Endothelial cell of umbilical vein (primary cell): Measurements from ENCODE around the gene TECTA.

ENCODE experiments used
- EZH2 ChIP-seq: IDR thresholded peaks from 2 replicates; pipeline ENCODE4 v1.6.1; 2012; ENCODE audit warnings: borderline replicate concordance, low read depth, mild to moderate bottlenecking, moderate library complexity, low read length, inconsistent platforms; ENCODE audit not compliant: severe bottlenecking
- GATA2 ChIP-seq: IDR thresholded peaks from 2 replicates; pipeline ENCODE4 v1.7.0; 2011; ENCODE audit warnings: low read depth, mild to moderate bottlenecking, moderate library complexity, mixed read lengths, low read length; ENCODE audit not compliant: insufficient read length, insufficient read depth
- POLR2A ChIP-seq: IDR thresholded peaks from 2 replicates; pipeline ENCODE4 v1.6.1; 2012; ENCODE audit warnings: low read depth, mild to moderate bottlenecking, control low read depth, low read length
- TF ChIP-seq, protein P1 (sequence below): IDR thresholded peaks from 2 replicates; pipeline ENCODE4 v1.6.1; 2011; ENCODE audit not compliant: insufficient read depth, insufficient read length
- TF ChIP-seq, protein P2 (sequence below), 2 donors: IDR thresholded peaks; 1 replicate in 1 of 2; 2 replicates in 1 of 2; pipeline ENCODE4 v1.5.1; 2011; ENCODE audit warnings: low read length in 2 of 2, mild to moderate bottlenecking in 2 of 2, moderate library complexity in 2 of 2, control low read depth in 1 of 2, inconsistent platforms in 1 of 2, low read depth in 1 of 2; ENCODE audit not compliant: insufficient read depth in 1 of 2; ENCODE audit errors: extremely low read depth in 1 of 2

DNA sequence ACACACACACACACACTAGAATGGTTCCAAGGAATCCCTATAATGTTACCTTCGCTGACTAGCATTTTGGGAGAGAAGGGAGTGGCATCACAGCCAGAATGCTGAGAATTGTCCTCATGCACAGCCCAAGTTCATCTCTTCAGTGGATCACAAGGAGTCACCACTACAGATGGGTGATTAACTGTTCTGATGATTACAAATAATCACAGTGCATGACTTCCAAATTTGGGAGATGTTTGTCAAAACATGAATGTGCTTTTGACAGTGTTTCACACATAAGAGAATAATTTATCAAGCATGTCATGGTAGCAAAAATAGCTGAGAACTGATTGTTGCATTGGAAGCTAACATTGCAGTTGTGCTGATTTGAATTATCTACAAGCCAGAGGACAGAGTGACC is 110.6 kb downstream of the TECTA start:
- TF ChIP-seq EZH2 (no peak), POLR2A (no peak), GATA2 (no peak)
- TF ChIP-seq, protein P1, sequence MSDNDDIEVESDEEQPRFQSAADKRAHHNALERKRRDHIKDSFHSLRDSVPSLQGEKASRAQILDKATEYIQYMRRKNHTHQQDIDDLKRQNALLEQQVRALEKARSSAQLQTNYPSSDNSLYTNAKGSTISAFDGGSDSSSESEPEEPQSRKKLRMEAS = no peak
- TF ChIP-seq, protein P2, sequence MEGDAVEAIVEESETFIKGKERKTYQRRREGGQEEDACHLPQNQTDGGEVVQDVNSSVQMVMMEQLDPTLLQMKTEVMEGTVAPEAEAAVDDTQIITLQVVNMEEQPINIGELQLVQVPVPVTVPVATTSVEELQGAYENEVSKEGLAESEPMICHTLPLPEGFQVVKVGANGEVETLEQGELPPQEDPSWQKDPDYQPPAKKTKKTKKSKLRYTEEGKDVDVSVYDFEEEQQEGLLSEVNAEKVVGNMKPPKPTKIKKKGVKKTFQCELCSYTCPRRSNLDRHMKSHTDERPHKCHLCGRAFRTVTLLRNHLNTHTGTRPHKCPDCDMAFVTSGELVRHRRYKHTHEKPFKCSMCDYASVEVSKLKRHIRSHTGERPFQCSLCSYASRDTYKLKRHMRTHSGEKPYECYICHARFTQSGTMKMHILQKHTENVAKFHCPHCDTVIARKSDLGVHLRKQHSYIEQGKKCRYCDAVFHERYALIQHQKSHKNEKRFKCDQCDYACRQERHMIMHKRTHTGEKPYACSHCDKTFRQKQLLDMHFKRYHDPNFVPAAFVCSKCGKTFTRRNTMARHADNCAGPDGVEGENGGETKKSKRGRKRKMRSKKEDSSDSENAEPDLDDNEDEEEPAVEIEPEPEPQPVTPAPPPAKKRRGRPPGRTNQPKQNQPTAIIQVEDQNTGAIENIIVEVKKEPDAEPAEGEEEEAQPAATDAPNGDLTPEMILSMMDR (IDR thresholded peaks at IDR 0.05; ENCODE audit: extremely low read depth in 1 of 2, insufficient read depth in 1 of 2, low read depth in 1 of 2, low read length in 2 of 2) = no peak
